HG02763 (cell line): ENCODE measurements around the gene PRKAR1B.

Source experiments
- ATAC-seq: cut with Tn5 transposase; IDR thresholded peaks from one replicate; pipeline ENCODE4 v1.9.1; 2021; ENCODE audit warnings: mild to moderate bottlenecking, moderate library complexity; ENCODE audit not compliant: unreplicated experiment

PRKAR1B gene

GRCh38 chr7:741850-742249 lies 14.8 kb upstream of the PRKAR1B start:
- no peak for ATAC-seq

GRCh38 chr7:741191-741671 lies 14.2 kb upstream of the PRKAR1B start:
- ATAC-seq: no peak

- ATAC-seq: no peak
These were observed 13.2 kb upstream of the PRKAR1B start for GRCh38 chr7:739983-740942.

- ATAC-seq: no peak
These were observed 12.4 kb upstream of the PRKAR1B start for GRCh38 chr7:739455-739982.

GRCh38 chr7:738723-739454 lies 11.8 kb upstream of the PRKAR1B start:
- no peak for ATAC-seq

- no peak for ATAC-seq
These were observed 11.2 kb upstream of the PRKAR1B start for GRCh38 chr7:738241-738640.

- no peak for ATAC-seq
These were observed 7.7 kb upstream of the PRKAR1B start for GRCh38 chr7:734808-735207.

- ATAC-seq: no peak
These were observed 7.1 kb upstream of the PRKAR1B start for GRCh38 chr7:734214-734613.

- ATAC-seq: no peak
These were observed 5.5 kb upstream of the PRKAR1B start for GRCh38 chr7:732556-732955.

- no peak for ATAC-seq
These were observed 5.0 kb upstream of the PRKAR1B start for GRCh38 chr7:732094-732541.

- ATAC-seq: no peak
These were observed 4.5 kb upstream of the PRKAR1B start for GRCh38 chr7:731440-732085.

- ATAC-seq: no peak
These were observed 3.7 kb upstream of the PRKAR1B start for GRCh38 chr7:730501-731439.

- no peak for ATAC-seq
These were observed 2.3 kb upstream of the PRKAR1B start for GRCh38 chr7:729140-730000.

GRCh38 chr7:728602-729001 lies 1.5 kb upstream of the PRKAR1B start:
- ATAC-seq: no peak

- no peak for ATAC-seq
These were observed 852 bp upstream of the PRKAR1B start for GRCh38 chr7:727806-728460.

- no peak for ATAC-seq
These were observed 302 bp downstream of the PRKAR1B start for GRCh38 chr7:726854-727103.

- ATAC-seq: peak; percentile 86
These were observed 812 bp downstream of the PRKAR1B start, which contains the start of gene DNAAF5 for GRCh38 chr7:726084-726853. TSS of gene DNAAF5 (plus strand) at chr7:726699. CDS start at chr7:726721, 22 bp downstream.
